Gastroesophageal sphincter (tissue), 3 donors: ENCODE data around the gene FBP2.
A peak's percentile ranks its signal among the peaks of the same experiment; 100 is the strongest.

Experiments
- CTCF ChIP-seq, 4 experiments: fragments of 200-600 bp in 2 of 4; fragments of 450-650 bp in 2 of 4; sonication (generic) in 1 of 4; IDR thresholded peaks; one replicate each; pipeline ENCODE4 v1.5.1; 2017 to 2019; ENCODE audit warnings: antibody characterized with exemption in 4 of 4, mild to moderate bottlenecking in 2 of 4, moderate library complexity in 2 of 4
- EP300 ChIP-seq: sonication (generic); formaldehyde crosslinking; IDR thresholded peaks from one replicate; pipeline ENCODE4 v1.6.1; 2017; ENCODE audit warnings: antibody characterized with exemption, mild to moderate bottlenecking
- POLR2A ChIP-seq, 2 donors: fragments of 450-650 bp; IDR thresholded peaks; one replicate each; pipeline ENCODE4 v1.6.1; 2017; ENCODE audit warnings: antibody characterized with exemption in 2 of 2, mild to moderate bottlenecking in 2 of 2, moderate library complexity in 1 of 2
- POLR2AphosphoS5 ChIP-seq: sonication (generic); formaldehyde crosslinking; IDR thresholded peaks from one replicate; pipeline ENCODE4 v1.6.1; 2017; ENCODE audit warnings: antibody characterized with exemption

DNA sequence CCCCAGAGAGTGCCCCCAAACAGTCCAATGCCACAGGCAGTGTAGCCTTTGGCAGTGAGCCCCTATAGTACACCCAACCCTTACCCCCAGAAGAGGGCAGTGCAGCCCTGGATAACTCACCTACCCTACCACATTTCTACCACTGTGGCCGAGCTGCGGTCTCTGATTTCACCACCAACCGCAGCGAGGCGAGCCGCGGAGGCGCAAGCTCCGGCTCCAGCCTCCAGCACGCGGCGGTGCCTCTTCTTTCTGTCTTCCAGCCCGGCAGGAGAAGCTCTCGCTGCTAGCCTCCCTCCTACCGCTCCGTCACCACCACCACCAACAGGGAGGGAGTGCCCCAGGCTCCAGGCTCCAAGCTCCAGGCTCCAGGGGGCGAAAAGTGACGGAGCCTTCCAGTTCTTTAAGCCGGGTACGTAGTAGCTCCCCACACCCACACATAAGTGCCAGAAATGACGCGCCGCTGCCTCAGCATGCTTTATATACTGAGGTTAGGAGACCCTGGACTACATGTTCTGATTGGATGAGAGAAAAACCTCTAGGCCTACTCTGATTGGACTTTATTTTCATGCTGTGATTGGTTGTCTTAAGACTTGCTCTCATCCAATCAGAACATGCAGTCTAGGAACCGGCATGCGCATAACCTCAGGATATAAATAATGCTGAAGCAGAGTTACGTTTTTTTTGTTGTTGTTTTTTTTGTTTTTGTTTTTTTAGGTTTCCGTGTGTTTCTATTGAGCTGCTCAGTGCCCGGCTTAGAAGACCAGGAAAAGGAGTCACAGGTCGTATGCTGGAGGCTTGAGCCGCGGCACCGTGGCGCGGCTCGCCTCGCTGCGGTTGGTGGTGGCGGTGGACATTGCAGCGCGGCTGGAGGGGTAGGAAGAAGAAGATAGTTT lies 38.9 kb downstream of the FBP2 start, which contains the start of gene PCAT7:
- TF ChIP-seq POLR2A (IDR thresholded peaks at IDR 0.05) (no peak), POLR2AphosphoS5 (no peak), CTCF (IDR thresholded peaks at IDR 0.05) (peak in 2 of 4 experiments; percentile 19 to 23), EP300 (no peak)
